Activated CD4-positive, alpha-beta T cell treated with anti-CD3 and anti-CD28 coated beads, Interleukin-2, Interleukin-6, amounts not matched to agents 100 ng/mL and 50 ng/mL, durations not matched to agents 16 hours and 8 hours (primary cell): ENCODE results near the gene CRELD2.

ENCODE experiments used
- DNase-seq: peaks from one replicate; pipeline ENCODE4 v3.0.0-alpha.2; 2020

CRELD2 gene

DNA sequence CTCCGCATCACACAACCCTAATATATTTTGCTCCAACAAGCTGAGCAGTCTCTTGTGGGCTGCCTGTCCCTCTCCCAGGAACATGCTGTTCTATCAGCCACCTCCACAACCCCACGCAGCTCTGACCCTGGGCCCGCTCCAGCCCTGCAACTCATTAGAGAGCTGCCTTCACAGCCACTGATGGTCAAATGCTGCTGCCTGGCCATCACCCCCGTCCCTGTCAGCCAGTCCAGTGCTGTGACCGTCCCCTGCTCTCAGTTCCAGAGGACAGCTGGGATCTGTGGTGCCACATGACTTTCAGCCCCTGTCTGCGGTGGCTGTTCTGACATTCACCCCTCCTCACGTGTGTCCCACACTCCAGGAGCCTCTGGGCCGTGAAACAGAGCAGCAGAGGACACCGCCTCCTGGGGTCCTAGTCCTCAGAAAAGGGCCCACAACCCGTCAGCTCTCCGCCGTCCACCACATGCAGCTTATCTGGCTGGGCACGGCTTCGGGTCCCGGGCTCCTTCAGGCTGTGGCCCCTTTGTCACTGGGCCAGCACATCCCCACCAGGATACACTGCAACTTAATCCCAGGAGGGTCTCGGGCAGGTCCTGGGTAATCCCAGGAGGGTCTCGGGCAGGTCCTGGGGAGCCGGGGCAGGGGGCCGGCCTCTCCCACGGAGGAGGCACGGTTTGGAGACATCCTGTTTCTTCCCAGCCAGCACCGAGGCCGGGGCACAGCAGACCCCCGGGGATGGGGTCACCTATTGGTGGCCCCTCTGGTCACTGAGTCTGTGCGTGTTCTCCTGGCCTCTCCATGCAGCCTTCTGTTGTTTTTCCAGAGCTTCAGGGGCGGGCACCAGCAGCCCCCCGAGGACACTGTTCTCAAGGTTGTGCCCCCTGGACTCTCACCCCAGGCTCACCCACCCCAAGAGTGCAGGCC lies 15.1 kb downstream of the CRELD2 start:
- no peak for DNase-seq

DNA sequence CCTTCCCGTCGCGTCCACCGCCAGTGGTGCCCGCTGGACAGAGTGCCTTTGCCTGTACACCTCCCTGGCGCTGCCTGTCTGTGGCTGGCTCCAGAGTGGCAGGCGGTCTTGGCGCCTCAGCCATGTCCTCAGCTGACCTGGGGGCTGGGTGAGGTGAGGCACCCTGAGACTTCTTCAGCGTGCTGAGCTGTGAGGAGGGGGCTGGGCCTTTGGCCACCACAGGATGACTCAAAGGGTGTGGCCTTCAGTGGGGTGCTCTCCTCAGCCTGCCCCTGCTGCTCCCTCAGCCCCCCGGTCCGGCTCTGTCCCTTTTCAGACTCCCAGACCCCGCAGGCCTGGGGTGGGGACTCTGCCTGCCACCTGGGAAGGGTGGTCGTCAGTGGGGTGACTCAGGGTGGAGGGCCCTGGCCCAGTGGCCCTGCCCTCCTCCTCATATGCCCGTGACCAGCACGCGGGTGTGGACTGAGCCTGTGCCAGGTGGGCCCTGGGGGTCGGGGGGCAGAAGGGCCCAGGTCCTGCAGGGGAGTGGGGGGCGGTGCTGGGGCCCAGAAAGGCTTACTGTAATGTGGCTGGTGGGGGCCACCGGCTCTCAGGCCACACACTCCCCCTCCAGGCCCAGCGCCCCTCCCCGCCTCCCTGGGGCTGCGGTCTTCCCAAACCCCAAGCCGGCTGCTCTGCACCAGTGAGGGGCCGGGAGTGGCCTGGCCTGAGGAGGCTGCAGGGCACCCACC lies 15.9 kb downstream of the CRELD2 start:
- peak; percentile 36 for DNase-seq

- peak; percentile 94 for DNase-seq
Measured at GRCh38 chr22:49934891-49935557, 16.6 kb downstream of the CRELD2 start.

DNA sequence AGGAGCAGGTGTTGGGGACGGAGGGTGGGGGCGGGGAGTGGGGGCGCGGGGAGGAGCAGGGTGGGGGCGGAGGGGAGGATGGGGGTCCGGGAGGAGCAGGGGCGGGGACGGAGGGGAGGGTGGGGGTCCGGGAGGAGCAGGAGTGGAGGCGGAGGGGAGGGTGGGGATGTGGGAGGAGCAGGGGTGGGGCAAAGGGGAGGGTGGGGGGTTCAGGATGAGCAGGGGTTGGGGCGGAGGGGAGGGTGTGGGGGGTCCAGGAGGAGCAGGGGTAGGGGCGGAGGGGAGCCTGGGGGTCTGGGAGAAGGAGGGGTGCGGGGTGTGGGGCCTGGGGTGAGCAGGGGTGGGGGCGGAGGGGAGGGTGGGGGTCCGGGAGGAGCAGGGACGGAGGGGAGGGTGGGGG lies 17.1 kb downstream of the CRELD2 start:
- DNase-seq, result peak; percentile 73

DNA sequence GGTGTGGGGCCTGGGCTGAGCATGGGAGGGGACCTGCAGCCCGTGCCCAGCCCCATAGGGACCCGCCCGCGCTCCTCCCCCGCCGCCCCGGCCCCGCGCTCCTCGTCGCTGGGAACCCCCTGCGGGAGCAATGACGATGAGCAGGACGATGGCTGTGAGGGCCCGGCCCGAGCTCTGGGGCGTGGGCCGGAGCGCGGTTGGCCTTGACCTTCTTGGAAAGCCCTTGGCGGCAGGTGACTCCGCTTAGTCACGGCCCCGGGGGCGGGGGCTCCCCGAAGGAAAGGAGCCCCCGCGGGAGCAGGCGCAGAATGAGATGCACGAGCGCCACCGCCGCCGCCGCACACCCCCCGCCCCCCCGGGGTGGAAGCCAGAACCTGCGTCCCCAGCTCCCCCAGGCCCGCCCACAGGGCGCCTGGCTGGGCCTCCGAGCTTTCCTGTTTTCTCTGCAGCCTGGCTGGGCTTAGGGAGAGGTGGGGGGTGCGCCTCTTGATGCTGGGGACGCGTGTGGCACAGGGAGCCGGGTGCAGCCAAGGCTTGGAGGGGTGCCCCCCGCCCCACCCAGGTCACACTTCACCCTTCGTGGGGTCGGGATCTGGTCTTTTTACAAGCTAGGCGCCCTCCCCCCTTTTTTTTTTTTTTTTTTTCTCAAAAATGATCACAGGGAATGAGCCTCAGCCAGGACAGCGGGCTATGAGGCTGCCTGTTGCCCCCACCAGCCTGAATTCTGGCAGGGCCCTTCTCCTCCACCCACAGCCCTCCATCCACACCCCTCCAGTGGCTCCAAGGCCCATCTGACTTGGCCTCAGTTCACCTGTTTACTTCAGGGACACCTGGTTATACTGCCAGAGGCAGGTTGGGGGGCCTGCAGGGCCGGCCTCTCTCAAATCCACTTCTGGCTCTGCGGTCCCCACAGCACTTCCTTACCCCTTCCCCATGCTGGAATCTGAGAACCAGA lies 17.9 kb downstream of the CRELD2 start:
- DNase-seq, result peak; percentile 96

GRCh38 chr22:49936973-49937757 lies 18.7 kb downstream of the CRELD2 start:
- no peak for DNase-seq

GRCh38 chr22:49937758-49938564 lies 19.5 kb downstream of the CRELD2 start:
- no peak for DNase-seq

DNA sequence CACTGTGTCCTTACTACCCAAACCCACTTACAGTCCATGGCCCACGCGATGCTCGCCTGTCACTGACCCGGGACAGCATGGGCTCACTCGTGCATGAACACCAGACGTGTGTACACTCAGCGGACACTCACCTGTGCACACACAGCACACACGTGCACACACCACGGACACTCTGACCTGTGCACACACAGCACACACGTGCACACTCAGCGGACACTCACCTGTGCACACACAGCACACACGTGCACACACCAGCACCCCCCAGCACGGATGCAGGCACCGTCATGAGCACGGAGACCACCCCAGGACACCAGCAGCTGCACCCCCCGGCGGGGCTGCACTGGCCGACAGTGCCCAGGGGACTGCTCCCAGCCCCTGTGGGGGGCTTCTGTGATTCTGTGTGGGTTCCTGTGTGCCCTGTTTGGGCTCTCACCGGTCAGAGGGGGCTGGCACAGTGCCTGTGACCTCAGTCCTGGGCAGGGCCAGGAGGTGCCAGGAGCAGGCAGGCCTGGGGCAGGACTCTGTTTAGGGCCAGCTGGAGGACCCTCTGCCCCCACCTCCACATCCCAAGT lies 20.2 kb downstream of the CRELD2 start:
- no peak for DNase-seq

GRCh38 chr22:49941507-49942316 lies 23.3 kb downstream of the CRELD2 start:
- no peak for DNase-seq

GRCh38 chr22:49942565-49943404 lies 24.4 kb downstream of the CRELD2 start:
- no peak for DNase-seq

DNA sequence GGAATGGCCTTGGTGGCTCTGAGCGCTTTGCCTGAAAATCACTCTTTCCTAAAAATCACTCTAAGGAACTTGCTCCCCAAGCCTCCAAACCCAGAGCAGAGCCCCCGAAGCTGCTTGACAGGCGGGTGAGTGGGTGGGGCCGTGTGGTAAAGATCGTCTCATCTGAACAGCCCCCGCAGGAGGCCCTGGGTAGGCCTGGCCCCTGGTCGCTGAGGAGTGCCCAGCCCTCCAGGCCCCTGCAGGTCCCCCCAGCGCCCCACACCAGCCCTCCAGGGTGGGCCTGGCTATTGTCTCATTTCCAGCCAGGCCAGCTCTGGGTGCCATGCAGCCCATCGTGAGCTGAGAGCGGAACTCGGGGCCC lies 25.0 kb downstream of the CRELD2 start:
- DNase-seq, result no peak

DNA sequence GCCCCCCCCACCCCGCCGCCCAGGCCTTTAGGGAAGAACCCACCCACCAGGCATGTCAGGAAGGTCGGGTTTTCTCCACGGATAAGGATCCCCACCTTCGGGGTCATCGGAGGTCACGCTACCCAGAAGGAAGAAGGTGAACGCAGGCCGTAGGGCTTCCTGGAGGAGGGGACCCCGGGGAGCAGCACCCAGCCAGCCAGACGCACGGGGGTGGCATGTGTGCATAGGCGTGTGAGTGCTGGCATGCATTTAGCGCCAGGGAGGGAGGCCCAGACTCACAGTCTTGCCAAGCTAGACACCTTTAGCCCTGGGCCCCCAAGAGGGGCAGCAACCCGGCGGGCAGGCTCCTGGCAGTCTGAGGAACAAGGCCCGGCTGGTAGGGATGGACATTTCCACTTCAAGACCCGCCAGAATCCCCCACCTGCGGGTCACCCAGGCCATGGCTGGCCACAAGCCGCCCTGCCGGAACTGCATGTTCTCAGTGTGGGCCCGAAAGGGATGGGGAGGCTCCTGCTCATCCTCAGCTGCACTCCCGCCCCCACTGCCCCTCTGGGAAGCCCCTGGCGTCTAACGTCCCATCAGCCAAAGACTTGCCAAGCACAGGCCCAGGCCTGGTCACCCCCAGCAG lies 25.5 kb downstream of the CRELD2 start:
- DNase-seq, result no peak

- DNase-seq, result no peak
Measured at GRCh38 chr22:49944399-49944891, 26.0 kb downstream of the CRELD2 start.

DNA sequence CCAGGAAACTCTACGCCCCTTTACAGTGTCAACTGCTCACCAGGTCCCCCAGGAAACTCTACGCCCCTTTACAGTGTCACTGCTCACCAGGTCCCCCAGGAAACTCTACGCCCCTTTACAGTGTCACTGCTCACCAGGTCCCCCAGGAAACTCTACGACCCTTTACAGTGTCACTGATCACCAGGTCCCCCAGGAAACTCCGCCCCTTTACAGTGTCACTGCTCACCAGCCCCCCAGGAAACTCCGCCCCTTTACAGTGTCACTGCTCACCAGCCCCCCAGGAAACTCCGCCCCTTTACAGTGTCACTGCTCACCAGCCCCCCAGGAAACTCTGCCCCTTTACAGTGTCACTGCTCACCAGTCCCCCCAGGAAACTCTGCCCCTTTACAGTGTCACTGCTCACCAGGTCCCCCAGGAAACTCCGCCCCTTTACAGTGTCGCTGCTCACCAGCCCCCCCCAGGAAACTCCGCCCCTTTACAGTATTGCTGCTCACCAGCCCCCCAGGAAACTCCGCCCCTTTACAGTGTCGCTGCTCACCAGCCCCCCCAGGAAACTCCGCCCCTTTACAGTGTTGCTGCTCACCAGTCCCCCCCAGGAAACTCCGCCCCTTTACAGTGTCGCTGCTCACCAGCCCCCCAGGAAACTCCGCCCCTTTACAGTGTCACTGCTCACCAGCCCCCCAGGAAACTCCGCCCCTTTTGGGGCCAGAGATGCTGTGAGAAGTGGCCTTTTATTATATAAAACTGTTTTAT lies 26.8 kb downstream of the CRELD2 start:
- DNase-seq, result peak; percentile 56

- no peak for DNase-seq
Measured at GRCh38 chr22:49946612-49947295, 28.3 kb downstream of the CRELD2 start.

DNA sequence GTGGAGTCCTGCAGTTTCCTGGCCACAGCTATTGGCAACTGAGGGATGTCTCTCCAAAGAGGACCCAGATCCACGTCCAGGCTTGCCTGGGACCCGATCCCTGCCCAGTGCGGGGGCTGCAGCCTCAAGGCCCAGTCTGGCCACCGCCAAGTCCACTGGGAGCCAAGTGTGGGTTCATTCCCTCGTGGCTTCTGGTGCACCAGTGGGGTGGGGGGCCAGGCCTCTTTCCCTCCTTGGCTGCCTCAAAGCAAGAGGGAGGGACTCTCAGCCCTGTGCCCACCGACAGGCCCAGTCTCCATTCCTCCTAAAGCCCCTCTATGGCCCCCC lies 28.8 kb downstream of the CRELD2 start:
- DNase-seq, result no peak
